ENCODE data around the gene CYP26B1.

DNA sequence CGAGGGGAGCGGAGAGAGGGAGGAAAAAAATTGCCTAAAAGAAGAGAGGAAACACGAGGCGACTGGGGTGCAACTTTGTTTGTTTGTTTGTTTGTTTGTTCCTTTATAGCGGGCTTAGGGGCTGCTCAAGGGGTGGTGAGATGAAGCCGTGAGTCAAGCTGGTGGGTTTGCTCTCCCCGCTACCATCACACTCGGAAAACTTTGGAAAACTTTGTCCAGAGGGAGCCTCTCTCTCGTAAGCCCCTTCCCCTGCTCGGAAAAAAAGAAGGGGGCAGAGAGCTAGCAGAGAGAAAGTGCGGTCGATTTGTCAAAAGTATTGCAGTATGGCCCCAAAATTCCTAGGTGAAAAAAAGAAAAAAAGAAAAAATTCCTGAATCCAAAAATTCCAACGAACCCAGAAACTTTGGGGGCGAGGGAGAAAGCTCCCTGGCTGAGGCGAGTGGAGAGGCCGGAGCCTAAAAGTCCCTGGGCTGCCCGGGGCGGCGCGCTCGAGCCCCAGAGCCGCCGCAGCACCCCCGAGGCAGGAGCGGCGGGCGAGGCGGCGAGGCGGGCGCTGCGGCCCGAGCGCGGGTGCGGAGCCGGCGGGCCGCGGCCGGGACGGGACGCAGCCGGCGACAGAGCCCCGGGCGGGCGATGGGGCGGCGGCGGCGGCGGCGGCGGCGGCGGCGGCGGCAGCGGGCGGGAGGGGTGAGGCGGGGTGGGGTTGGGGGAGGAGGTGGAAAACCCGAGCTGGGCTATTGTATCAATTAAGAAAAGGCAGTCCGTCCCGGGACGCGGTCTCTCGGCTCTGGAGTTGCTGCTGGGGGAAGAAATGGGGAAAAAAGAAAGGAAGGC, 558 bp upstream of the CYP26B1 start:
- TF ChIP-seq NR2C2 (CRISPR knock-in tag; IDR thresholded peaks at IDR 0.05) (no peak), IRF1 (CRISPR knock-in tag; IDR thresholded peaks at IDR 0.05) (no peak), ATF3 (CRISPR knock-in tag; conservative IDR thresholded peaks at IDR 0.05) (no peak), TCF7 (CRISPR knock-in tag; IDR thresholded peaks at IDR 0.05; ENCODE audit: low read depth) (no peak), NFE2L1 (CRISPR knock-in tag; IDR thresholded peaks at IDR 0.05) (no peak)

Data from WTC11 (cell line).